Measurements from ENCODE around the gene P4HA1. TPM values are rescaled to one million over a fixed set of nuclear protein-coding genes. Genes with fewer than 3 reads are reported as not detected.

P4HA1 gene
- total RNA-seq, 2 donors from 2014 or later, result 16.2 to 26.8 TPM

GRCh38 chr10:72981882-72982529, 114.7 kb downstream of the P4HA1 start:
- no peak for DNase-seq (ENCODE audit: low spot score)
- Histone ChIP-seq H3K9me3 (no peaks in the 10 kb centered on the region), H3K4me3 (no peak overlapping the region), H3K36me3 (no peaks in the 10 kb centered on the region), H3K27ac (no peak overlapping the region), H3K4me1 (replicated peaks) (no peaks in the 10 kb centered on the region), H3K27me3 (replicated peaks; ENCODE audit: insufficient read depth) (no peaks in the 10 kb centered on the region)
- WGBS, result 93% methylated on average over 2 of the region's 2 CpGs
- intact Hi-C loops (cut with DNase I), result no loop called here
- TF ChIP-seq POLR2A (IDR thresholded peaks at IDR 0.05) (no peak), CTCF (IDR thresholded peaks at IDR 0.05) (no peak), POLR2AphosphoS5 (IDR thresholded peaks at IDR 0.05) (no peak)

GRCh38 chr10:72981028-72981881, 115.4 kb downstream of the P4HA1 start:
- H3K27me3 ChIP-seq (replicated peaks; ENCODE audit: insufficient read depth), result no peaks in the 10 kb centered on the region
- intact Hi-C loops (cut with DNase I), result no loop called here
- TF ChIP-seq CTCF (IDR thresholded peaks at IDR 0.05) (no peak), POLR2A (IDR thresholded peaks at IDR 0.05) (no peak), POLR2AphosphoS5 (IDR thresholded peaks at IDR 0.05) (no peak)
- H3K4me3 ChIP-seq, result no peak overlapping the region
- no peaks in the 10 kb centered on the region for H3K36me3 ChIP-seq
- DNase-seq (ENCODE audit: low spot score), result no peak
- H3K4me1 ChIP-seq (replicated peaks), result no peaks in the 10 kb centered on the region
- H3K27ac ChIP-seq, result no peak overlapping the region
- no peaks in the 10 kb centered on the region for H3K9me3 ChIP-seq
- WGBS, result 98% methylated on average over 4 of the region's 4 CpGs

GRCh38 chr10:72980348-72980747, 116.3 kb downstream of the P4HA1 start:
- DNase-seq (ENCODE audit: low spot score), result no peak
- Histone ChIP-seq H3K36me3 (no peaks in the 10 kb centered on the region), H3K4me1 (replicated peaks) (no peaks in the 10 kb centered on the region), H3K9me3 (no peaks in the 10 kb centered on the region), H3K27me3 (replicated peaks; ENCODE audit: insufficient read depth) (no peaks in the 10 kb centered on the region), H3K4me3 (no peak overlapping the region), H3K27ac (no peak overlapping the region)
- WGBS, result 88% methylated on average over 2 of the region's 2 CpGs
- intact Hi-C loops (cut with DNase I), result no loop called here
- TF ChIP-seq CTCF (IDR thresholded peaks at IDR 0.05), result no peak
- no peak for TF ChIP-seq POLR2AphosphoS5 (IDR thresholded peaks at IDR 0.05)
- no peak for TF ChIP-seq POLR2A (IDR thresholded peaks at IDR 0.05)

GRCh38 chr10:72979709-72980108, 117.0 kb downstream of the P4HA1 start:
- intact Hi-C loops (cut with DNase I), result no loop called here
- no peak for DNase-seq (ENCODE audit: low spot score)
- Histone ChIP-seq H3K4me3 (no peak overlapping the region), H3K9me3 (no peaks in the 10 kb centered on the region), H3K36me3 (no peaks in the 10 kb centered on the region), H3K4me1 (replicated peaks) (no peaks in the 10 kb centered on the region), H3K27me3 (replicated peaks; ENCODE audit: insufficient read depth) (no peaks in the 10 kb centered on the region), H3K27ac (no peak overlapping the region)
- TF ChIP-seq POLR2AphosphoS5 (IDR thresholded peaks at IDR 0.05), result no peak
- TF ChIP-seq CTCF (IDR thresholded peaks at IDR 0.05), result no peak
- TF ChIP-seq POLR2A (IDR thresholded peaks at IDR 0.05), result no peak

Measured in prostate gland (tissue), 2 donors.